ENCODE results near the gene NDUFB6. TPM values are rescaled to one million over a fixed set of nuclear protein-coding genes. Genes with fewer than 3 reads are reported as not detected.
"Not testable (repeated sequence)": the region's sequence is repeated elsewhere in the genome, so short reads cannot be mapped to it uniquely, and the experiment has no call there.

The NDUFB6 gene
- 36.7 to 38.4 TPM (median 36.9 TPM) in 3 replicates for total RNA-seq

DNA sequence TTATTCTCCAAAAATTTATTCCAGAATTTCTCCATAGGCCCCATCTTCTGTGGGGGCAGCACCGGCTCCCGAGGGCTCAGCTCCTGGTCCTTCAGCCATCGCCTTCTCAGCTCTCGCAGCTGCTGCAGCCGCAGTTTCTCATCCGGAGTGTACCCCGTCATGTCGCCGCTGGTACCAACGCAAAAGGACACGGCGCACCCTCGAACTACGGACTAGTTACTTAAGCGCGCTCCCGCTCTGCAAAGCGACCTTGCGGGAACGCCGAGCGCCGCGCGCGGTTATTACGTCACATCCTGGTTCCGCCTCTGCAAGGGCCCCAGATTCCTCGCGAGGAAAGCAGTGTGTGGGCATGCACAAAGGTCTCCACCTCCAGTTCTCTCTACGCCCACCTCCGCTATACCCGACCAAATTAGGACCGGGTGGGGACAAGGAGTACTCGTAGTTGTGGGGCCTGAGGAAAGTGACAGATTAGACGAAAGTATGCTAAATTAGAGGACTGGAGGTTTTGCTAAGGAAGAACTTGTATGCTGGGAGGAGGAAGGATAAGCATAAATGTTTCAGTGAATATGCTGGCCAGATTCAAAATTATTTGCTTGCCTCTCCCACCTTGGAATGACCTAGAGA, at the start of gene NDUFB6:
Gene NDUFB6, minus strand, starts transcription at position 260 of the 624 bp plus-strand sequence. Its CDS starts 99 bp downstream, at position 161.
- TF ChIP-seq CTCF (IDR thresholded peaks at IDR 0.05; ENCODE audit: unreplicated experiment) = no peak
- Mint-ChIP-seq H3K9me3 (no peaks in the 10 kb centered on the region), H3K4me3 (peak within 1 kb of the TSS; percentile 99), H3K27ac (peak within 1 kb of the TSS; percentile 98), H3K36me3 (peaks cover 12% of the 10 kb centered on the region), H3K27me3 (ENCODE audit: low read depth) (peaks cover 13% of the 10 kb centered on the region), H3K4me1 (peaks cover 17% of the 10 kb centered on the region)
- DNase-seq (ENCODE audit: low spot score in 2 of 2, unreplicated experiment in 2 of 2) = peak; percentile 80 to 92

GRCh38 chr9:32618261-32618660, 45.3 kb upstream of the NDUFB6 start:
- Mint-ChIP-seq H3K4me3 (no peak overlapping the region), H3K27ac (no peak overlapping the region), H3K4me1 (no peaks in the 10 kb centered on the region), H3K27me3 (ENCODE audit: low read depth) (peaks cover 1% of the 10 kb centered on the region), H3K9me3 (peaks cover 14% of the 10 kb centered on the region), H3K36me3 (no peaks in the 10 kb centered on the region)
- no peak for TF ChIP-seq CTCF (IDR thresholded peaks at IDR 0.05; ENCODE audit: unreplicated experiment)
- no peak for DNase-seq (ENCODE audit: low spot score in 2 of 2, unreplicated experiment in 2 of 2)

DNA sequence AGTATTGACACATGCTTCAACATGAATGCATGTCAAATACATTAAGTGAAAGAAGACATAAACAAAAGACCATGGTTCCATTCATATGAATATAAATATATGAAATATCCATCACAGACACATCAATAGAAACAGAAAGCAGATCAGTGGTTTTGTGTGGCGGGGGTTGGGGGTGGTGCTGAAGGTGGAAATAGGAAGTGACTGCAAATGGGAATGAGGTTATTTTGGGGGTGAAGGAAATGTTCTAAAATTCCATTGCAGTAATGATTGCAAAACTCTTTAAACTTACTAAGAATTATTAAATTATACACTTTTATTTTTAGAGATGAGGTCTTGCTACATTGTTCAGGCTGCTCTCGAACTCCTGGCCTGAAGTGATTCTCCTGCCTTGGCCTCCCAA, 33.9 kb upstream of the NDUFB6 start:
- no peaks in the 10 kb centered on the region for H3K36me3 Mint-ChIP-seq
- H3K27ac Mint-ChIP-seq = no peak overlapping the region
- H3K27me3 Mint-ChIP-seq (ENCODE audit: low read depth) = peaks cover 4% of the 10 kb centered on the region
- no peaks in the 10 kb centered on the region for H3K4me1 Mint-ChIP-seq
- TF ChIP-seq CTCF (IDR thresholded peaks at IDR 0.05; ENCODE audit: unreplicated experiment) = no peak
- peaks cover 21% of the 10 kb centered on the region for H3K9me3 Mint-ChIP-seq
- DNase-seq (ENCODE audit: low spot score in 2 of 2, unreplicated experiment in 2 of 2) = no peak
- no peak overlapping the region for H3K4me3 Mint-ChIP-seq

DNA sequence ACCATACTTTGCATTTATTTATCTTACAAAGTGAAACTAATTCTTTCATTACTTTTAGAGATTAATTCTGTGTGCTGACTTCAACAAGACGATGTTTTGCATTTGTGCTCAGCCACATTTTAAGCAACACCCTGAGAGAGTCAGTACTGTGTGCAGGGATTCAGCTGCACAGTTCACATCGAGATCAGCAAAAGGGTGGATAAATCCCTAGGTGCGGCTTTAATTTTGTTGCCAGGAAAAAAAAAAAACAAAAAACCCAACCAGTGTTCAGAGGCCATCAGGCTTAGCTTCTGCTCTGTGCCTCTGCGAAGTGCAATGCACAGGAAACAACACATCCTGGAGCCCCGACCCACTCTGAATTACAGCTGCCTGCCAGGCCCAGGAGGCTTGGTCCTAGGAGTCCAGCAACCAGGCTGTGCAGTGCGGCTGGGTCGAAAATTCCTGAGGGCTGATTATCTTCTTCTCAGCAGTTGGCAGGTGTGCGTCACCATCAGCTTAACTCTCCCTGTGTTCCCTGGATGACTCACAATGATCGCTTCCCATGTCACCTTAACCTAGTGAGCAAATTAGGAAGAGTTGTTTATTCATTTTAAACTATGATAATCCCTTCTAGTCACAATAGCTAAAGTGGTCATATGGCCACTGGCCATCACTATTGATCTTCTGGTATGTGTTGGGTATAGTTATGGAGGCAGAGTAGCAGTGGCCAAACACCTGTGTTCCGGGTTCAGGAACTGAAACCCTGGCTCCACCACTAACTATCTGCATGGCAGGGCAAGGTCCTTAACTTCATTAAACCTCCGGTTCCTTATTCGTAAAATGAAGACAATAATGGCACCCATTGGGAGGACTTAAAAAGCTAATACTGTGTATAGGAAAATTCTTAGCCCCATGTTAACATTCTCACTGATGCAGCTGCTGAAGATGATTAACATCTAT, 31.2 kb upstream of the NDUFB6 start:
- Mint-ChIP-seq H3K9me3 (peaks cover 19% of the 10 kb centered on the region), H3K4me1 (no peaks in the 10 kb centered on the region), H3K27ac (no peak overlapping the region), H3K27me3 (ENCODE audit: low read depth) (peaks cover 14% of the 10 kb centered on the region), H3K36me3 (no peaks in the 10 kb centered on the region), H3K4me3 (no peak overlapping the region)
- no peak for DNase-seq (ENCODE audit: low spot score in 2 of 2, unreplicated experiment in 2 of 2)
- no peak for TF ChIP-seq CTCF (IDR thresholded peaks at IDR 0.05; ENCODE audit: unreplicated experiment)

DNA sequence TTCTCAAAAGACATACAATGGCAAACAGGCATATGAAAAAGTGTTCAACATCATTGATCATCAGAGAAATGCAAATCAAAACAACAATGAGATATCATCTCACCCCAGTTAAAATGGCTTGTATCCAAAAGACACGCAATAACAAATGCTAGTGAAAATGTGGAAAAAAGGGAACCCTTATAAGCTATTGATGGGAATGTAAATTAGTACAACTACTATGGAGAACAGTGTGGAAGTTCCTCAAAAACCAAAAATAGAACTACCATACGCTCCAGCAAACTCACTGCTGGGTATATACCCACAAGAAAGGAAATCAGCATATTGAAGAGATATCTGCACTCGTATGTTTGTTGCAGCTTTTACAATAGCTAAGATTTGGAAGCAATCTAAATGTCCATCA, 26.1 kb upstream of the NDUFB6 start:
- H3K4me1 Mint-ChIP-seq; H3K36me3 Mint-ChIP-seq; H3K27ac Mint-ChIP-seq; H3K4me3 Mint-ChIP-seq; DNase-seq (ENCODE audit: low spot score in 2 of 2, unreplicated experiment in 2 of 2): not testable (repeated sequence)
- H3K27me3 Mint-ChIP-seq (ENCODE audit: low read depth) = peaks cover 17% of the 10 kb centered on the region
- H3K9me3 Mint-ChIP-seq = peaks cover 19% of the 10 kb centered on the region

- Mint-ChIP-seq H3K36me3 (no peaks in the 10 kb centered on the region), H3K9me3 (peaks cover 19% of the 10 kb centered on the region), H3K4me3 (no peak overlapping the region), H3K4me1 (no peaks in the 10 kb centered on the region), H3K27me3 (ENCODE audit: low read depth) (peaks cover 13% of the 10 kb centered on the region), H3K27ac (no peak overlapping the region)
- DNase-seq (ENCODE audit: low spot score in 2 of 2, unreplicated experiment in 2 of 2) = no peak
- no peak for TF ChIP-seq CTCF (IDR thresholded peaks at IDR 0.05; ENCODE audit: unreplicated experiment)
Measured at GRCh38 chr9:32596936-32597335, 24.0 kb upstream of the NDUFB6 start.
